Endodermal cell (in vitro differentiated cells): ENCODE results near the gene KLHL22. TPM values are rescaled to one million over a fixed set of nuclear protein-coding genes. Genes with fewer than 3 reads are reported as not detected.
"Not testable (repeated sequence)": the region's sequence is repeated elsewhere in the genome, so short reads cannot be mapped to it uniquely, and the experiment has no call there.

Source experiments
- DNase-seq: peaks from one replicate; pipeline ENCODE4 v3.0.0-alpha.2; 2017
- H3K27ac ChIP-seq: 2 replicates; pipeline ENCODE4 v1.5.1; 2013; ENCODE audit warnings: mild to moderate bottlenecking, low read depth, low read length, moderate library complexity
- H3K27me3 ChIP-seq: 2 replicates; pipeline ENCODE4 v1.6.1; 2013; ENCODE audit warnings: mild to moderate bottlenecking, low read length, moderate library complexity; ENCODE audit not compliant: insufficient read depth, control insufficient read depth, poor library complexity, severe bottlenecking
- H3K36me3 ChIP-seq: 2 replicates; pipeline ENCODE4 v1.7.0; 2013; ENCODE audit warnings: mild to moderate bottlenecking, low read length, moderate library complexity; ENCODE audit not compliant: control insufficient read depth, insufficient read depth
- H3K4me1 ChIP-seq: one replicate; pipeline ENCODE4 v1.7.0; 2013; ENCODE audit warnings: low read length; ENCODE audit not compliant: control insufficient read depth, insufficient read depth
- H3K4me3 ChIP-seq: 2 replicates; pipeline ENCODE4 v1.5.1; 2013; ENCODE audit warnings: mild to moderate bottlenecking, low read length, moderate library complexity
- H3K9ac ChIP-seq: 2 replicates; pipeline ENCODE4 v1.6.1; 2013; ENCODE audit warnings: mild to moderate bottlenecking, low read length, moderate library complexity; ENCODE audit not compliant: poor library complexity, severe bottlenecking; ENCODE audit errors: extremely low read depth
- H3K9me3 ChIP-seq: 2 replicates; pipeline ENCODE4 v1.6.1; 2013; ENCODE audit warnings: mild to moderate bottlenecking, low read length, moderate library complexity; ENCODE audit not compliant: control insufficient read depth
- H3K27ac Mint-ChIP-seq: 2 replicates; pipeline ENCODE4 v1.8.0; 2020; ENCODE audit warnings: mixed read lengths
- H3K27me3 Mint-ChIP-seq: 2 replicates; pipeline ENCODE4 v1.8.0; 2021; ENCODE audit warnings: mild to moderate bottlenecking, mixed read lengths; ENCODE audit not compliant: insufficient read depth
- H3K36me3 Mint-ChIP-seq: 2 replicates; pipeline ENCODE4 v1.8.0; 2020; ENCODE audit warnings: low read depth, mixed read lengths
- H3K4me1 Mint-ChIP-seq: 2 replicates; pipeline ENCODE4 v1.8.0; 2020; ENCODE audit warnings: mixed read lengths
- H3K4me3 Mint-ChIP-seq: 2 replicates; pipeline ENCODE4 v1.8.0; 2020; ENCODE audit warnings: mild to moderate bottlenecking, moderate library complexity, mixed read lengths
- H3K9me3 Mint-ChIP-seq: 2 replicates; pipeline ENCODE4 v1.8.0; 2020; ENCODE audit warnings: mild to moderate bottlenecking, mixed read lengths
- WGBS, 2 experiments: methylation state at CpG; one replicate each; pipeline versions ENCODE4 v1.1.5 to v1.1.7; 2013; ENCODE audit warnings: missing lambda C conversion rate in 2 of 2, mixed read lengths in 1 of 2; ENCODE audit not compliant: insufficient coverage in 1 of 2, insufficient read length in 1 of 2; 5-methylcytosine and 5-hydroxymethylcytosine counted together
- total RNA-seq, 2 donors: library from RNA; stranded (reverse); fragmentation: NEBNext Ultra II Directional in 1 of 2; extraction: Animal tissue kit (Norgen Biotek cat#: 25700) in 1 of 2; gene quantifications; 2 replicates in 1 of 2; 3 replicates in 1 of 2; pipeline ENCODE4 v1.2.1, GENCODE V29; 2021
- TF ChIP-seq, protein P1 (sequence below): fragments of 200-600 bp; sonication (generic); conservative IDR thresholded peaks from 2 replicates; pipeline ENCODE4 v1.5.0; 2021; ENCODE audit warnings: antibody characterized with exemption, mild to moderate bottlenecking

Gene KLHL22
- total RNA-seq, 2 donors from 2014 or later = 26.5 to 32.8 TPM

DNA sequence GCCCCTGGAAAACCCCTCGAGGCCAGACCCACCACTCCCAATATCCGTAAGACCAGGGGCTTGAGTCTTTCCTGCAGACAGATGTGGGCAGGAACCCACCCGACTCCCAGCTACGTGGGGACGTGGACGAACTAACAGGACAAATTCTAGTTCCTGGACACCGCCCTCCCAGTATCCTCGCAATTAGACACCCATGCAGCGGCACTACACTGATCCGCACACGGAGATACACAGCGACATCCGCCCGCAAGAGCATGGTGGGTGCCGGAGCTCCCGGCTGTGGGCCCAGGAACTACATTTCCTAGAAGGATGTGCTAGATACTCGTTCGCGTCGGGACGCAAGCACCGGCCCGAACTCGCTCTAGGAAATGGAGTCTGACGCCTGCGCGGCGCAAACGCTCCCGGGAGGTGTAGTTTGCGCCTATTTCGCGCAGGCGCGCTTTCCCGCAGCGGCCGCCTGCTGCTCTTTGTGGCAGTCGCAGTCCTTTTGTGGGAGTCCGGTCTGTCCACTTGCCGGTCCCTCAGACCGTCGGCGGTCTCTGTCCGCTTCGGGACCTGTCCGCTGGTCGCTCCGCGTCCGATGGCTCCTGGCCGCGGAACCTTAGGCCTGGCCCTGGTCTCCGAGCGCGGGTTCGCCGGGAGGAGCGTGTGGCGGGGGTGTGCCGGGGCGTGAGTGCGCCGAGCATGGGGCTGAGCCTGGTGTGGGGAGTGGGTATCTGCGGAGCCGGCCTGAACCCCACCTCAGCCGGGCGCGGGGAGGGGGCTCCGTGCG, 101.7 kb downstream of the KLHL22 start, which contains the start of gene ZNF74:
Gene ZNF74, plus strand, starts transcription at position 447 of the 772 bp plus-strand sequence. CDS start 478 bp downstream, outside the sequence.
- 7 to 10% methylated on average over 44 to 71 of the region's 71 CpGs for WGBS, 2 experiments
- Histone ChIP-seq H3K36me3 (no peaks in the 10 kb centered on the region), H3K4me3 (peak within 1 kb of the TSS; percentile 87), H3K9ac (peak within 1 kb of the TSS; percentile 87), H3K27ac (peak within 1 kb of the TSS; percentile 81), H3K27me3 (no peaks in the 10 kb centered on the region), H3K9me3 (peaks cover 5% of the 10 kb centered on the region), H3K4me1 (peaks cover 7% of the 10 kb centered on the region)
- H3K27ac Mint-ChIP-seq = peak within 1 kb of the TSS; percentile 92
- H3K36me3 Mint-ChIP-seq = peaks cover 9% of the 10 kb centered on the region
- H3K4me3 Mint-ChIP-seq = peak within 1 kb of the TSS; percentile 76
- TF ChIP-seq, protein P1, sequence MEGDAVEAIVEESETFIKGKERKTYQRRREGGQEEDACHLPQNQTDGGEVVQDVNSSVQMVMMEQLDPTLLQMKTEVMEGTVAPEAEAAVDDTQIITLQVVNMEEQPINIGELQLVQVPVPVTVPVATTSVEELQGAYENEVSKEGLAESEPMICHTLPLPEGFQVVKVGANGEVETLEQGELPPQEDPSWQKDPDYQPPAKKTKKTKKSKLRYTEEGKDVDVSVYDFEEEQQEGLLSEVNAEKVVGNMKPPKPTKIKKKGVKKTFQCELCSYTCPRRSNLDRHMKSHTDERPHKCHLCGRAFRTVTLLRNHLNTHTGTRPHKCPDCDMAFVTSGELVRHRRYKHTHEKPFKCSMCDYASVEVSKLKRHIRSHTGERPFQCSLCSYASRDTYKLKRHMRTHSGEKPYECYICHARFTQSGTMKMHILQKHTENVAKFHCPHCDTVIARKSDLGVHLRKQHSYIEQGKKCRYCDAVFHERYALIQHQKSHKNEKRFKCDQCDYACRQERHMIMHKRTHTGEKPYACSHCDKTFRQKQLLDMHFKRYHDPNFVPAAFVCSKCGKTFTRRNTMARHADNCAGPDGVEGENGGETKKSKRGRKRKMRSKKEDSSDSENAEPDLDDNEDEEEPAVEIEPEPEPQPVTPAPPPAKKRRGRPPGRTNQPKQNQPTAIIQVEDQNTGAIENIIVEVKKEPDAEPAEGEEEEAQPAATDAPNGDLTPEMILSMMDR = no peak
- H3K9me3 Mint-ChIP-seq = peaks cover 7% of the 10 kb centered on the region
- H3K4me1 Mint-ChIP-seq = peaks cover 29% of the 10 kb centered on the region
- DNase-seq = peak; percentile 94
- peaks cover 11% of the 10 kb centered on the region for H3K27me3 Mint-ChIP-seq

DNA sequence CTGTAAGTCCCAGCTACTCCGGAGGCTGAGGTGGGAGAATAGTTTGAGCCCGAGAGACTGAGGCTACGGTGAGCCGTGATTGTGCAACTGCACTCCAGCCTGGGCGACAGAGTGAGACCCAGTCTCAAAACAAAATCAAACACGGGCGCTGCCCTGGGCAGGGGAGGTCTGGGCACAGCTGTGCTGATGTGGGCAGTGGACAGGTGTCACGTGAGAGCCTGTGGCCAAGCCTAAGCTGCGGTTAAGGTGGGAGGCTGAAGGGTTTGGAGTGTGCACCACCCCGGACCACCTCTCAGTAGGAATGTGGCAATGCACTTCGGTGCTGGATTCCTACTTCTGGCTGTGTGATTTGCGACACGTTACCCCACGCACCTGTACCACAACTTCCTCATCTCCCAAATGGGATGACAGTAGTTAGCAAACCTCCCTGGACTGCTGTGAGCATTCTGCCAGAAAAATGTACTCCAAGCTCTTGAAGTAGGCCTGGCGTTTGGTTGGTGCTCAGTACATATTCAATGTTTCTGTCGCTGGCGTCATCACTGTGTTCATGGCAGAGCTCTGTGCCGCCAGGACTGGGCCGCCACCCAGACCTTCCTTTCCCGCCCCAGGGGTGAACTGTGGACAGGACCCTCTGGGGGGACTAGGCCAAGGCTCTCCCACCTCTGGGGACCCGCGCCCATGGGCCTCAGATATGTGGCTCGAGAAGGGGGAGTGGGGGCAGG, 102.5 kb downstream of the KLHL22 start:
- peaks cover 8% of the 10 kb centered on the region for H3K36me3 Mint-ChIP-seq
- Histone ChIP-seq H3K9ac (peak overlapping the region; percentile 87), H3K4me3 (peak overlapping the region; percentile 87), H3K27ac (no peak overlapping the region), H3K27me3 (no peaks in the 10 kb centered on the region), H3K9me3 (peaks cover 5% of the 10 kb centered on the region), H3K36me3 (no peaks in the 10 kb centered on the region), H3K4me1 (peaks cover 7% of the 10 kb centered on the region)
- peak overlapping the region; percentile 92 for H3K27ac Mint-ChIP-seq
- TF ChIP-seq, protein P1 = no peak
- peaks cover 11% of the 10 kb centered on the region for H3K27me3 Mint-ChIP-seq
- H3K9me3 Mint-ChIP-seq = peaks cover 8% of the 10 kb centered on the region
- DNase-seq = peak; percentile 28
- peak overlapping the region; percentile 76 for H3K4me3 Mint-ChIP-seq
- peaks cover 25% of the 10 kb centered on the region for H3K4me1 Mint-ChIP-seq
- WGBS, 2 experiments = 95 to 99% methylated on average over 15 to 23 of the region's 23 CpGs

DNA sequence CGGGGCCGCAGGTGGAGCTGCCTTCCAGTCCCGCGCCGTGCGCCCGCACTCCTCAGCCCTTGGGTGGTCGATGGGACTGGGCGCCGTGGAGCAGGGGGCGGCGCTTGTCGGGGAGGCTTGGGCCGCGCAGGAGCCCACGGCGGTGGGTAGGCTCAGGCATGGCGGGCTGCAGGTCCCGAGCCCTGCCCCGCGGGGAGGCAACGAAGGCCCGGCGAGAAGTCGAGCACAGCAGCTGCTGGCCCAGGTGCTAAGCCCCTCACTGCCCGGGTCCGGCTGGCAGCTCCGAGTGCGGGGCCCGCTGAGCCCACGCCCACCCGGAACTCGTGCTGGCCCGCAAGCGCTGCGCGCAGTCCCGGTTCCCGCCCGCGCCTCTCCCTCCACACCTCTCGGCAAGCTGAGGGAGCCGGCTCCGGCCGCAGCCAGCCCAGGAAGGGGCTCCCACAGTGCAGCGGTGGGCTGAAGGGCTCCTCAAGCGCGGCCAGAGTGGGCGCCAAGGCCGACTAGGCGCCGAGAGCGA, 103.2 kb downstream of the KLHL22 start:
- not testable (repeated sequence) for H3K36me3 Mint-ChIP-seq

More for the DNA sequence above, 103.2 kb downstream of the KLHL22 start:
- peaks cover 25% of the 10 kb centered on the region for H3K4me1 Mint-ChIP-seq
- not testable (repeated sequence) for H3K36me3 ChIP-seq, H3K27me3 ChIP-seq, H3K27ac Mint-ChIP-seq, H3K9ac ChIP-seq, H3K9me3 ChIP-seq, H3K4me1 ChIP-seq, H3K4me3 Mint-ChIP-seq, DNase-seq, H3K27ac ChIP-seq, H3K4me3 ChIP-seq, H3K9me3 Mint-ChIP-seq
- H3K27me3 Mint-ChIP-seq = peaks cover 11% of the 10 kb centered on the region
- 98 to 99% methylated on average over 43 to 53 of the region's 53 CpGs for WGBS, 2 experiments

Other genes with a start within 250 kb of the KLHL22 start
- 10 to 100 TPM; 12.8 to 17.7 TPM for gene RTN4R, start 227.5 kb downstream of the KLHL22 start, total RNA-seq
- gene DGCR6L, start 175.7 kb downstream of the KLHL22 start, total RNA-seq = 10 to 100 TPM; 51.3 to 53.7 TPM
- 10 to 100 TPM; 36.9 to 41.7 TPM for gene ZNF74, start 101.6 kb downstream of the KLHL22 start, total RNA-seq
- gene SCARF2, start 58.0 kb downstream of the KLHL22 start, total RNA-seq = 10 to 100 TPM; 19.8 to 20.3 TPM
- 10 to 100 TPM; 61.4 to 62.7 TPM for gene MED15, start 11.8 kb upstream of the KLHL22 start, total RNA-seq